ENCODE results near the gene SUMO1. TPM values are rescaled to one million over a fixed set of nuclear protein-coding genes. Genes with fewer than 3 reads are reported as not detected.

SUMO1 gene
- total and polyA plus RNA-seq, 2 donors (not counting 1 experiment from before 2014, with no cell fraction given) = 15.6 to 60.0 TPM

DNA sequence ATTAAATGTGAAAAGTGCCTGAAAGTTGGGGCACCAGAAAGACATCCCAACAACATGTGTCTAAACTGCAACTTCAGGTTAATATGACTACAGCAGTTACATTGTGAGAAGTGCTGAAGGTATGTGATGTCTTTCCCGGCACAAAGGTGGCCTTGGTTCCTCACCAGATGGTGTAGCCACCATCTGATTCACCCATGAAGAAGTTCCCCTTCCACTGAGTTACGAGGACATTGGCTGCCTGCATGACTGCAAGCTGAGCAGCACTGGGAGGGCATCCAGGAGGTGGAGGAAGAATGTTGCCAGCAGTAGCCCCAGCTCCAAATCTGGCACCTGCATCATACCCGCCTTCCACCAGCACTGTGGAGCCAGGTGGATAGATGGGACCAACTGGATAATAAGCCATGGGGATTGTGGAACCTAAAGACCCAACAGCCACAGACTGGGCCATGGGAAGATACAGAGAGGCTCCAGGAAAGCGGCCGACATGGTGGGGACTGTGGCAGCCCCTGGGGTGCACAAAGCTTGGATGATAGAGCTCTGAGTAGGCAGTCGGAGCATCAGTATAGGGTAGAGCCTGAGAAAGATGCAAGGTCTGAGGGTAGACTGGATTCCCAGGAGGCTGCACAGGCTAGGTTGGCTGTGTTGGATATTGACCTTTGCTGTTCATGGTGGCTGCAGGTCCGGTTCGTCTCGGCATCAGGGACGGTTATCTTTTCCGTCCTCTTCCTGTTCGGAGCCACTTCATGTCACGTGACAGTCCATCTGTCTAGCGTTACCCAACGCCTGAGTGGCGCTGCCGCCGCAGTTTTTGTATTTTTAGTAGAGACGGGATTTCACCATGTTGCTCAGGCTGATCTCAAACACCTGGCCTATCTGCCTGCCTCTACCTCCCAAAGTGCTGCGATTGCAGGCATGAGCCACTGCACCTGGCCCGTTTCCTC is 36.9 kb downstream of the SUMO1 start:
- CTCF ChIA-PET = no interaction called here
- intact Hi-C loops (cut with micrococcal nuclease) = no loop called here
- no peak for DNase-seq
- H3K4me1 Mint-ChIP-seq = no peaks in the 10 kb centered on the region
- H3K9me3 Mint-ChIP-seq (ENCODE audit: insufficient read depth) = no peaks in the 10 kb centered on the region
- H3K4me3 Mint-ChIP-seq = no peak overlapping the region
- Histone ChIP-seq H3K4me2 (replicated peaks; ENCODE audit: low read depth, low read length, poor library complexity, severe bottlenecking) (no peak overlapping the region), H3K79me2 (ENCODE audit: control insufficient read depth, insufficient read depth, low read length) (no peaks in the 10 kb centered on the region), H3K36me3 (replicated peaks in 1 of 2; ENCODE audit: control extremely low read depth in 1 of 2, control insufficient read depth in 1 of 2, extremely low read depth in 1 of 2, insufficient read depth in 2 of 2, low read length in 1 of 2) (peaks cover 0 to 10% of the 10 kb centered on the region in 2 experiments), H3K27me3 (replicated peaks in 1 of 4; ENCODE audit: control extremely low read depth in 1 of 4, control insufficient read depth in 3 of 4, insufficient read depth in 4 of 4, low read length in 3 of 4) (no peaks in the 10 kb centered on the region), H3K27ac (ENCODE audit: low read length in 2 of 2) (no peak overlapping the region), H4K20me1 (ENCODE audit: control insufficient read depth, insufficient read depth, low read length, poor library complexity, severe bottlenecking) (no peaks in the 10 kb centered on the region), H3K4me1 (ENCODE audit: control insufficient read depth in 2 of 2, insufficient read depth in 2 of 2, low read length in 2 of 2) (no peaks in the 10 kb centered on the region), H3K4me3 (ENCODE audit: control extremely low read depth in 1 of 5, extremely low read depth in 1 of 5, insufficient read depth in 1 of 5, low read depth in 2 of 5, low read length in 4 of 5) (no peak overlapping the region), H3K9ac (ENCODE audit: low read length) (no peak overlapping the region), H2AFZ (ENCODE audit: insufficient read depth, low read depth, low read length, poor library complexity, severe bottlenecking) (no peak overlapping the region), H3K9me3 (ENCODE audit: control extremely low read depth in 1 of 3, control insufficient read depth in 2 of 3, insufficient read depth in 1 of 3, low read length in 2 of 3) (no peaks in the 10 kb centered on the region)
- H3K27me3 Mint-ChIP-seq = peaks cover 3% of the 10 kb centered on the region
- TF ChIP-seq, protein P1, sequence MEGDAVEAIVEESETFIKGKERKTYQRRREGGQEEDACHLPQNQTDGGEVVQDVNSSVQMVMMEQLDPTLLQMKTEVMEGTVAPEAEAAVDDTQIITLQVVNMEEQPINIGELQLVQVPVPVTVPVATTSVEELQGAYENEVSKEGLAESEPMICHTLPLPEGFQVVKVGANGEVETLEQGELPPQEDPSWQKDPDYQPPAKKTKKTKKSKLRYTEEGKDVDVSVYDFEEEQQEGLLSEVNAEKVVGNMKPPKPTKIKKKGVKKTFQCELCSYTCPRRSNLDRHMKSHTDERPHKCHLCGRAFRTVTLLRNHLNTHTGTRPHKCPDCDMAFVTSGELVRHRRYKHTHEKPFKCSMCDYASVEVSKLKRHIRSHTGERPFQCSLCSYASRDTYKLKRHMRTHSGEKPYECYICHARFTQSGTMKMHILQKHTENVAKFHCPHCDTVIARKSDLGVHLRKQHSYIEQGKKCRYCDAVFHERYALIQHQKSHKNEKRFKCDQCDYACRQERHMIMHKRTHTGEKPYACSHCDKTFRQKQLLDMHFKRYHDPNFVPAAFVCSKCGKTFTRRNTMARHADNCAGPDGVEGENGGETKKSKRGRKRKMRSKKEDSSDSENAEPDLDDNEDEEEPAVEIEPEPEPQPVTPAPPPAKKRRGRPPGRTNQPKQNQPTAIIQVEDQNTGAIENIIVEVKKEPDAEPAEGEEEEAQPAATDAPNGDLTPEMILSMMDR (IDR thresholded peaks at IDR 0.05) = no peak
- POLR2A ChIA-PET = no interaction called here
- 98% methylated on average over 17 of the region's 21 CpGs for WGBS (ENCODE audit: insufficient coverage)
- no peak for ATAC-seq (ENCODE audit: low read depth)
- H3K27ac Mint-ChIP-seq = no peak overlapping the region

DNA sequence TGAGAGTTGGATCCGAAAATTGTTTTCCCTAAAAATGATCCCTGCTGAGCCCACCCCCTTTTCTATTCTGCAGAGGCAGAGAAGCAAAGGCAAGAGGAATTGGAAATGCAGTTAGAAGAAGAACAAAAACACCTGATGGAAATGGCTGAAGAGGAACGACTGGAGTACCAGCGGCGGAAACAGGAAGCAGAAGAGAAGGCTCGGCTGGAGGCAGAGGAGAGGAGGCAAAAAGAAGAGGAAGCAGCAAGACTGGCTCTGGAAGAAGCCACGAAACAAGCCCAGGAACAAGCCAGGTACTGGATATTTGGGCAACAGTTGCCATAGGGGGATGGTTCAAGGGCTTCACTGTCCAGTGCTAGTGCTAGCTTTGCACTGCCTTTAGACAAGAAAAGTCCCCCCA is 41.7 kb downstream of the SUMO1 start:
- Mint-ChIP-seq H3K9me3 (ENCODE audit: insufficient read depth) (no peaks in the 10 kb centered on the region), H3K4me3 (no peak overlapping the region), H3K27me3 (peaks cover 3% of the 10 kb centered on the region), H3K4me1 (no peaks in the 10 kb centered on the region), H3K27ac (no peak overlapping the region)
- CTCF ChIA-PET = interaction anchor here (1.0 kb wide), 1 partner anchor 18 kb away, joined by 3 read pairs; no protein-coding TSS in a partner anchor
- no peak overlapping the region for H3K4me3 ChIP-seq (ENCODE audit: control extremely low read depth in 1 of 5, extremely low read depth in 1 of 5, insufficient read depth in 1 of 5, low read depth in 2 of 5, low read length in 4 of 5)
- POLR2A ChIA-PET = no interaction called here
- H2AFZ ChIP-seq (ENCODE audit: insufficient read depth, low read depth, low read length, poor library complexity, severe bottlenecking) = no peak overlapping the region
- no peaks in the 10 kb centered on the region for H4K20me1 ChIP-seq (ENCODE audit: control insufficient read depth, insufficient read depth, low read length, poor library complexity, severe bottlenecking)
- intact Hi-C loops (cut with micrococcal nuclease) = no loop called here
- ATAC-seq (ENCODE audit: low read depth) (no peak), DNase-seq (no peak)
- TF ChIP-seq, protein P1 (IDR thresholded peaks at IDR 0.05) = no peak
- TF ChIP-seq EZH2 (IDR thresholded peaks at IDR 0.05; ENCODE audit: borderline replicate concordance, insufficient read depth, low read depth, low read length, poor library complexity, severe bottlenecking) = no peak
- H3K27ac ChIP-seq (ENCODE audit: low read length in 2 of 2) = no peak overlapping the region
- H3K9me3 ChIP-seq (ENCODE audit: control extremely low read depth in 1 of 3, control insufficient read depth in 2 of 3, insufficient read depth in 1 of 3, low read length in 2 of 3) = no peaks in the 10 kb centered on the region
- no peaks in the 10 kb centered on the region for H3K79me2 ChIP-seq (ENCODE audit: control insufficient read depth, insufficient read depth, low read length)
- WGBS (ENCODE audit: insufficient coverage) = 27% methylated on average over 5 of the region's 6 CpGs
- no peak overlapping the region for H3K9ac ChIP-seq (ENCODE audit: low read length)
- no peak overlapping the region for H3K4me2 ChIP-seq (replicated peaks; ENCODE audit: low read depth, low read length, poor library complexity, severe bottlenecking)
- H3K27me3 ChIP-seq (replicated peaks in 1 of 4; ENCODE audit: control extremely low read depth in 1 of 4, control insufficient read depth in 3 of 4, insufficient read depth in 4 of 4, low read length in 3 of 4) = no peaks in the 10 kb centered on the region
- H3K4me1 ChIP-seq (ENCODE audit: control insufficient read depth in 2 of 2, insufficient read depth in 2 of 2, low read length in 2 of 2) = no peaks in the 10 kb centered on the region
- peaks cover 0 to 2% of the 10 kb centered on the region in 2 experiments for H3K36me3 ChIP-seq (replicated peaks in 1 of 2; ENCODE audit: control extremely low read depth in 1 of 2, control insufficient read depth in 1 of 2, extremely low read depth in 1 of 2, insufficient read depth in 2 of 2, low read length in 1 of 2)

All from B cell (primary cell).